ENCODE results near the gene PARP1. TPM values are rescaled to one million over a fixed set of nuclear protein-coding genes. Genes with fewer than 3 reads are reported as not detected.

Gene PARP1
- total and polyA plus RNA-seq, 2 donors (not counting 1 experiment from before 2014, with no cell fraction given), result 118 to 180 TPM

- H3K4me3 ChIP-seq (ENCODE audit: control extremely low read depth in 1 of 5, extremely low read depth in 1 of 5, insufficient read depth in 1 of 5, low read depth in 2 of 5, low read length in 4 of 5), result no peak overlapping the region
- DNase-seq (no peak), ATAC-seq (ENCODE audit: low read depth) (no peak)
- H3K27me3 ChIP-seq (replicated peaks in 1 of 4; ENCODE audit: control extremely low read depth in 1 of 4, control insufficient read depth in 3 of 4, insufficient read depth in 4 of 4, low read length in 3 of 4), result no peaks in the 10 kb centered on the region
- no peak overlapping the region for H3K4me2 ChIP-seq (replicated peaks; ENCODE audit: low read depth, low read length, poor library complexity, severe bottlenecking)
- no peak overlapping the region for H3K4me3 Mint-ChIP-seq
- POLR2A ChIA-PET, result no interaction called here
- TF ChIP-seq CTCF (IDR thresholded peaks at IDR 0.05), result no peak
- no peak for TF ChIP-seq EZH2 (IDR thresholded peaks at IDR 0.05; ENCODE audit: borderline replicate concordance, insufficient read depth, low read depth, low read length, poor library complexity, severe bottlenecking)
- H3K9ac ChIP-seq (ENCODE audit: low read length), result no peak overlapping the region
- H3K27ac Mint-ChIP-seq, result no peak overlapping the region
- no peaks in the 10 kb centered on the region for H3K79me2 ChIP-seq (ENCODE audit: control insufficient read depth, insufficient read depth, low read length)
- no peak overlapping the region for H3K27ac ChIP-seq (ENCODE audit: low read length in 2 of 2)
- H3K27me3 Mint-ChIP-seq, result no peaks in the 10 kb centered on the region
- no peaks in the 10 kb centered on the region for H3K9me3 ChIP-seq (ENCODE audit: control extremely low read depth in 1 of 3, control insufficient read depth in 2 of 3, insufficient read depth in 1 of 3, low read length in 2 of 3)
- no peak overlapping the region for H2AFZ ChIP-seq (ENCODE audit: insufficient read depth, low read depth, low read length, poor library complexity, severe bottlenecking)
- intact Hi-C loops (cut with micrococcal nuclease), result loop anchor here (10.0 kb wide), 1 partner anchor 396 kb away; no protein-coding TSS in a partner anchor
- H3K4me1 Mint-ChIP-seq, result peaks cover 20% of the 10 kb centered on the region
- WGBS (ENCODE audit: insufficient coverage), result 19% methylated on average over 10 of the region's 12 CpGs
- no peaks in the 10 kb centered on the region for H3K9me3 Mint-ChIP-seq (ENCODE audit: insufficient read depth)
- H4K20me1 ChIP-seq (ENCODE audit: control insufficient read depth, insufficient read depth, low read length, poor library complexity, severe bottlenecking), result no peaks in the 10 kb centered on the region
- no peaks in the 10 kb centered on the region for H3K36me3 ChIP-seq (replicated peaks in 1 of 2; ENCODE audit: control extremely low read depth in 1 of 2, control insufficient read depth in 1 of 2, extremely low read depth in 1 of 2, insufficient read depth in 2 of 2, low read length in 1 of 2)
- H3K4me1 ChIP-seq (ENCODE audit: control insufficient read depth in 2 of 2, insufficient read depth in 2 of 2, low read length in 2 of 2), result peaks cover 7 to 15% of the 10 kb centered on the region in 2 donors
- CTCF ChIA-PET, result interaction anchor here (0.6 kb wide), 2 partner anchors 12 to 673 kb away, joined by 4 to 6 read pairs; no protein-coding TSS in a partner anchor
Observed at GRCh38 chr1:226428791-226429461, 21.0 kb upstream of the PARP1 start.

GRCh38 chr1:226428348-226428747, 20.5 kb upstream of the PARP1 start:
- CTCF ChIA-PET, result interaction anchor here (0.6 kb wide), 1 partner anchor 13 kb away, joined by 6 read pairs; no protein-coding TSS in a partner anchor
- intact Hi-C loops (cut with micrococcal nuclease), result loop anchor here (10.0 kb wide), 1 partner anchor 396 kb away; no protein-coding TSS in a partner anchor

More at GRCh38 chr1:226428348-226428747, 20.5 kb upstream of the PARP1 start:
- Histone ChIP-seq H3K4me1 (ENCODE audit: control insufficient read depth in 2 of 2, insufficient read depth in 2 of 2, low read length in 2 of 2) (peaks cover 7 to 15% of the 10 kb centered on the region in 2 donors), H3K27me3 (replicated peaks in 1 of 4; ENCODE audit: control extremely low read depth in 1 of 4, control insufficient read depth in 3 of 4, insufficient read depth in 4 of 4, low read length in 3 of 4) (no peaks in the 10 kb centered on the region), H3K36me3 (replicated peaks in 1 of 2; ENCODE audit: control extremely low read depth in 1 of 2, control insufficient read depth in 1 of 2, extremely low read depth in 1 of 2, insufficient read depth in 2 of 2, low read length in 1 of 2) (no peaks in the 10 kb centered on the region), H2AFZ (ENCODE audit: insufficient read depth, low read depth, low read length, poor library complexity, severe bottlenecking) (no peak overlapping the region), H3K9ac (ENCODE audit: low read length) (no peak overlapping the region), H3K4me3 (ENCODE audit: control extremely low read depth in 1 of 5, extremely low read depth in 1 of 5, insufficient read depth in 1 of 5, low read depth in 2 of 5, low read length in 4 of 5) (no peak overlapping the region), H3K4me2 (replicated peaks; ENCODE audit: low read depth, low read length, poor library complexity, severe bottlenecking) (no peak overlapping the region), H3K27ac (ENCODE audit: low read length in 2 of 2) (no peak overlapping the region), H3K79me2 (ENCODE audit: control insufficient read depth, insufficient read depth, low read length) (no peaks in the 10 kb centered on the region), H3K9me3 (ENCODE audit: control extremely low read depth in 1 of 3, control insufficient read depth in 2 of 3, insufficient read depth in 1 of 3, low read length in 2 of 3) (no peaks in the 10 kb centered on the region), H4K20me1 (ENCODE audit: control insufficient read depth, insufficient read depth, low read length, poor library complexity, severe bottlenecking) (no peaks in the 10 kb centered on the region)
- no peak for ATAC-seq (ENCODE audit: low read depth)
- 83% methylated on average over 2 of the region's 5 CpGs for WGBS (ENCODE audit: insufficient coverage)
- H3K27ac Mint-ChIP-seq, result no peak overlapping the region
- no peak for DNase-seq
- no peaks in the 10 kb centered on the region for H3K9me3 Mint-ChIP-seq (ENCODE audit: insufficient read depth)
- H3K27me3 Mint-ChIP-seq, result no peaks in the 10 kb centered on the region
- H3K4me1 Mint-ChIP-seq, result peaks cover 20% of the 10 kb centered on the region
- POLR2A ChIA-PET, result no interaction called here
- no peak overlapping the region for H3K4me3 Mint-ChIP-seq
- TF ChIP-seq EZH2 (IDR thresholded peaks at IDR 0.05; ENCODE audit: borderline replicate concordance, insufficient read depth, low read depth, low read length, poor library complexity, severe bottlenecking) (no peak), CTCF (IDR thresholded peaks at IDR 0.05) (no peak)
